PC-3 (cell line): ENCODE results near the gene CSF1R. TPM values are rescaled to one million over a fixed set of nuclear protein-coding genes. Genes with fewer than 3 reads are reported as not detected.

Experiments
- ATAC-seq: fragments of 200-7000 bp; cut with Tn5 transposase; 2 replicates; pipeline ENCODE4 v1.9.1; 2020; ENCODE audit warnings: mild to moderate bottlenecking, moderate library complexity
- BruUV-seq: library from RNA; stranded (reverse); fragments of 400-500 nt; replicated peaks from 2 replicates; lab custom pipeline; 2021; lab: Mats Ljungman, UMichigan
- CTCF ChIA-PET: fragments of 300-600 bp; sonication (Branson Sonifier 250); formaldehyde crosslinking; loops from one replicate; lab custom pipeline; 2022; ENCODE audit warnings: antibody characterized with exemption; lab: Charles Lee
- POLR2A ChIA-PET: fragments of 300-600 bp; sonication (Branson Sonifier 250); formaldehyde crosslinking; loops from one replicate; lab custom pipeline; 2022; ENCODE audit warnings: antibody characterized with exemption; ENCODE audit not compliant: unreplicated experiment; lab: Charles Lee
- DNase-seq: peaks from one replicate; pipeline ENCODE4 v3.0.0-alpha.2; 2015
- H2AFZ ChIP-seq: fragments of 300-600 bp; sonication (generic); 2 replicates; pipeline ENCODE4 v1.6.0; 2016; ENCODE audit warnings: antibody characterized with exemption, low read length
- H3F3A ChIP-seq: fragments of 300-600 bp; sonication (generic); one replicate; pipeline ENCODE4 v1.6.0; 2017; ENCODE audit warnings: antibody characterized with exemption, low read length, control low read depth, mild to moderate bottlenecking; ENCODE audit not compliant: unreplicated experiment
- H3K27ac ChIP-seq: fragments of 300-600 bp; sonication (generic); 2 replicates; pipeline ENCODE4 v1.5.1; 2016; ENCODE audit warnings: mild to moderate bottlenecking, low read length
- H3K27me3 ChIP-seq: fragments of 300-600 bp; sonication (generic); 2 replicates; pipeline ENCODE4 v1.6.1; 2016; ENCODE audit warnings: low read length, mixed read lengths
- H3K36me3 ChIP-seq: fragments of 300-600 bp; sonication (generic); 2 replicates; pipeline ENCODE4 v1.6.1; 2016; ENCODE audit warnings: low read depth, mixed run types, low read length, mixed read lengths
- H3K4me1 ChIP-seq: fragments of 300-600 bp; sonication (generic); 2 replicates; pipeline ENCODE4 v1.5.1; 2016; ENCODE audit warnings: low read length; ENCODE audit not compliant: insufficient read depth
- H3K4me2 ChIP-seq: fragments of 300-600 bp; sonication (generic); 2 replicates; pipeline ENCODE4 v1.6.0; 2016; ENCODE audit warnings: low read length
- H3K4me3 ChIP-seq: fragments of 300-600 bp; sonication (generic); 2 replicates; pipeline ENCODE4 v1.5.1; 2016; ENCODE audit warnings: mild to moderate bottlenecking, low read length, mixed read lengths
- H3K79me2 ChIP-seq: fragments of 300-600 bp; sonication (generic); 2 replicates; pipeline ENCODE4 v1.6.1; 2017; ENCODE audit warnings: low read length, mixed read lengths
- H3K9ac ChIP-seq: fragments of 300-600 bp; sonication (generic); 2 replicates; pipeline ENCODE4 v1.6.0; 2016; ENCODE audit warnings: mild to moderate bottlenecking, low read length
- H3K9me2 ChIP-seq: fragments of 300-600 bp; sonication (generic); replicated peaks from 2 replicates; pipeline ENCODE4 v1.6.1; 2016; ENCODE audit warnings: mixed run types, low read length, mixed read lengths
- H3K9me3 ChIP-seq: fragments of 300-600 bp; sonication (generic); 2 replicates; pipeline ENCODE4 v1.6.1; 2016; ENCODE audit warnings: low read length, mixed read lengths
- H4K20me1 ChIP-seq: fragments of 300-600 bp; sonication (generic); 2 replicates; pipeline ENCODE4 v1.6.1; 2016; ENCODE audit warnings: low read length, mixed read lengths
- CTCF ChIP-seq: fragments of 300-600 bp; sonication (generic); conservative IDR thresholded peaks from 2 replicates; pipeline ENCODE4 v1.5.1; 2017; ENCODE audit warnings: antibody characterized with exemption, low read depth, mild to moderate bottlenecking, low read length
- EZH2 ChIP-seq: fragments of 300-600 bp; sonication (generic); IDR thresholded peaks from one replicate; pipeline ENCODE4 v1.6.1; 2017; ENCODE audit warnings: antibody characterized with exemption, mild to moderate bottlenecking, low read length; ENCODE audit not compliant: unreplicated experiment
- EZH2phosphoT487 ChIP-seq: fragments of 300-600 bp; sonication (generic); IDR thresholded peaks from 2 replicates; pipeline ENCODE4 v1.6.1; 2018; ENCODE audit warnings: mild to moderate bottlenecking, antibody characterized with exemption, low read length, borderline replicate concordance
- intact Hi-C: fragments of 100-400 bp; cut with micrococcal nuclease; formaldehyde crosslinking; loops from 2 replicates; pipeline ENCODE4 v1.9.0; 2023
- total RNA-seq: library from RNA; depleted of rRNA; stranded (reverse); fragments of >200 nt; gene quantifications from 2 replicates; pipeline ENCODE4 v1.2.3, GENCODE V29; 2014

CSF1R gene
- total RNA-seq, 1 experiment from 2014 or later: not detected

GRCh38 chr5:150114773-150115408, 28.5 kb upstream of the CSF1R start:
- Histone ChIP-seq H3F3A (no peaks in the 10 kb centered on the region), H3K27ac (no peak overlapping the region), H2AFZ (no peak overlapping the region), H4K20me1 (no peaks in the 10 kb centered on the region), H3K4me1 (peaks cover 16% of the 10 kb centered on the region), H3K79me2 (no peaks in the 10 kb centered on the region), H3K4me2 (no peak overlapping the region), H3K27me3 (no peaks in the 10 kb centered on the region), H3K9ac (no peak overlapping the region), H3K36me3 (no peaks in the 10 kb centered on the region), H3K9me3 (no peaks in the 10 kb centered on the region), H3K9me2 (no peaks in the 10 kb centered on the region), H3K4me3 (no peak overlapping the region)
- ATAC-seq (no peak), DNase-seq (no peak)
- no TSS peak for BruUV-seq
- intact Hi-C loops: no loop called here
- CTCF ChIA-PET: interaction anchor here (1.0 kb wide), 1 partner anchor 281 kb away, joined by 3 read pairs; no protein-coding TSS in a partner anchor
- no peak for TF ChIP-seq EZH2phosphoT487
- TF ChIP-seq CTCF: no peak
- TF ChIP-seq EZH2: no peak
- POLR2A ChIA-PET: no interaction called here

- Histone ChIP-seq H4K20me1 (no peaks in the 10 kb centered on the region), H3K9me2 (no peaks in the 10 kb centered on the region), H3K27me3 (no peaks in the 10 kb centered on the region), H3K27ac (no peak overlapping the region), H3K4me2 (no peak overlapping the region), H3K4me3 (no peak overlapping the region), H3K9ac (no peak overlapping the region), H3K9me3 (no peaks in the 10 kb centered on the region), H3F3A (no peaks in the 10 kb centered on the region), H3K36me3 (no peaks in the 10 kb centered on the region), H3K4me1 (peaks cover 16% of the 10 kb centered on the region), H2AFZ (no peak overlapping the region), H3K79me2 (no peaks in the 10 kb centered on the region)
- no peak for TF ChIP-seq EZH2
- TF ChIP-seq EZH2phosphoT487: no peak
- TF ChIP-seq CTCF: no peak
- no peak for ATAC-seq
- no peak for DNase-seq
- CTCF ChIA-PET: no interaction called here
- no TSS peak for BruUV-seq
- POLR2A ChIA-PET: interaction anchor here (0.6 kb wide), 1 partner anchor 10 kb away, joined by 3 read pairs; no protein-coding TSS in a partner anchor
- intact Hi-C loops: no loop called here
Measured at GRCh38 chr5:150114102-150114641, 27.8 kb upstream of the CSF1R start.
